HL-60 (cell line): Measurements from ENCODE around the gene KLHL28.

Experiments
- DNase-seq, 2 experiments: peaks; one replicate each; pipeline ENCODE4 v3.0.0-alpha.2; 2010 to 2020; ENCODE audit warnings: low read depth in 1 of 2, low spot score in 1 of 2
- H3K27ac ChIP-seq: fragments of 250-450 bp; sonication (Bioruptor Pico); replicated peaks from 2 replicates; pipeline ENCODE4 v1.5.1; 2020; ENCODE audit warnings: mild to moderate bottlenecking, moderate library complexity
- H3K27me3 ChIP-seq: fragments of 250-450 bp; sonication (Bioruptor Pico); 2 replicates; pipeline ENCODE4 v1.5.1; 2021; ENCODE audit warnings: mild to moderate bottlenecking, moderate library complexity; ENCODE audit not compliant: insufficient read depth, poor library complexity, severe bottlenecking
- H3K4me3 ChIP-seq: replicated peaks from 2 replicates; pipeline ENCODE4 v1.5.1; 2011; ENCODE audit warnings: mild to moderate bottlenecking, control low read depth, low read length; ENCODE audit not compliant: insufficient read depth
- GABPA ChIP-seq: IDR thresholded peaks from 2 replicates; pipeline ENCODE4 v1.6.1; 2012; ENCODE audit warnings: low read depth
- POLR2AphosphoS5 ChIP-seq: IDR thresholded peaks from 2 replicates; pipeline ENCODE4 v1.6.1; 2012; ENCODE audit warnings: low read depth
- SPI1 ChIP-seq: IDR thresholded peaks from 2 replicates; pipeline ENCODE4 v1.6.1; 2012; ENCODE audit warnings: low read depth, mild to moderate bottlenecking, borderline replicate concordance
- TF ChIP-seq, protein P1 (sequence below): IDR thresholded peaks from one replicate; pipeline ENCODE4 v1.5.1; 2011; ENCODE audit warnings: low read length, control low read depth, inconsistent platforms; ENCODE audit not compliant: insufficient read depth
- TF ChIP-seq, protein P2 (sequence below): IDR thresholded peaks from 2 replicates; pipeline ENCODE4 v1.6.1; 2012; ENCODE audit warnings: low read depth; ENCODE audit not compliant: insufficient replicate concordance

Gene KLHL28

DNA sequence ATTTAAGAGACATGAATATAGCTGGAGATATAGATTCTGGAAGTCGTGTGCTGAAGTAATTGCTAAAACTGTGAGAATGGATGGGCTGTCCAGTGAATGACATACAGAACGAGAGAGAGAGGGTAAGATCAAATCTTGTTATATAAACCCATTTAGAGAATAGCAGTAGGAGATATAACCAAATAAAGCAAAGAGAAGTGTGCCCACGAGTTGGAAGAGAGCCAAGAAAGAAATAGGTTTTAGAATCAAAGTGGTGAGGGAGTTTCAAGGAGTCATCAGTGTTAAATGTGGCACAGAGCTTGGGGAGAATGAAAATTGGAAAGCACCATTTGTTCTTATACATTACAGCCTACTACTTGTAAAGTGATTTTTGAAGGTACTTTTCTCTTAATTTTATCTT lies 19.5 kb upstream of the KLHL28 start:
- TF ChIP-seq, protein P1, sequence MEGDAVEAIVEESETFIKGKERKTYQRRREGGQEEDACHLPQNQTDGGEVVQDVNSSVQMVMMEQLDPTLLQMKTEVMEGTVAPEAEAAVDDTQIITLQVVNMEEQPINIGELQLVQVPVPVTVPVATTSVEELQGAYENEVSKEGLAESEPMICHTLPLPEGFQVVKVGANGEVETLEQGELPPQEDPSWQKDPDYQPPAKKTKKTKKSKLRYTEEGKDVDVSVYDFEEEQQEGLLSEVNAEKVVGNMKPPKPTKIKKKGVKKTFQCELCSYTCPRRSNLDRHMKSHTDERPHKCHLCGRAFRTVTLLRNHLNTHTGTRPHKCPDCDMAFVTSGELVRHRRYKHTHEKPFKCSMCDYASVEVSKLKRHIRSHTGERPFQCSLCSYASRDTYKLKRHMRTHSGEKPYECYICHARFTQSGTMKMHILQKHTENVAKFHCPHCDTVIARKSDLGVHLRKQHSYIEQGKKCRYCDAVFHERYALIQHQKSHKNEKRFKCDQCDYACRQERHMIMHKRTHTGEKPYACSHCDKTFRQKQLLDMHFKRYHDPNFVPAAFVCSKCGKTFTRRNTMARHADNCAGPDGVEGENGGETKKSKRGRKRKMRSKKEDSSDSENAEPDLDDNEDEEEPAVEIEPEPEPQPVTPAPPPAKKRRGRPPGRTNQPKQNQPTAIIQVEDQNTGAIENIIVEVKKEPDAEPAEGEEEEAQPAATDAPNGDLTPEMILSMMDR: no peak
- TF ChIP-seq, protein P2, sequence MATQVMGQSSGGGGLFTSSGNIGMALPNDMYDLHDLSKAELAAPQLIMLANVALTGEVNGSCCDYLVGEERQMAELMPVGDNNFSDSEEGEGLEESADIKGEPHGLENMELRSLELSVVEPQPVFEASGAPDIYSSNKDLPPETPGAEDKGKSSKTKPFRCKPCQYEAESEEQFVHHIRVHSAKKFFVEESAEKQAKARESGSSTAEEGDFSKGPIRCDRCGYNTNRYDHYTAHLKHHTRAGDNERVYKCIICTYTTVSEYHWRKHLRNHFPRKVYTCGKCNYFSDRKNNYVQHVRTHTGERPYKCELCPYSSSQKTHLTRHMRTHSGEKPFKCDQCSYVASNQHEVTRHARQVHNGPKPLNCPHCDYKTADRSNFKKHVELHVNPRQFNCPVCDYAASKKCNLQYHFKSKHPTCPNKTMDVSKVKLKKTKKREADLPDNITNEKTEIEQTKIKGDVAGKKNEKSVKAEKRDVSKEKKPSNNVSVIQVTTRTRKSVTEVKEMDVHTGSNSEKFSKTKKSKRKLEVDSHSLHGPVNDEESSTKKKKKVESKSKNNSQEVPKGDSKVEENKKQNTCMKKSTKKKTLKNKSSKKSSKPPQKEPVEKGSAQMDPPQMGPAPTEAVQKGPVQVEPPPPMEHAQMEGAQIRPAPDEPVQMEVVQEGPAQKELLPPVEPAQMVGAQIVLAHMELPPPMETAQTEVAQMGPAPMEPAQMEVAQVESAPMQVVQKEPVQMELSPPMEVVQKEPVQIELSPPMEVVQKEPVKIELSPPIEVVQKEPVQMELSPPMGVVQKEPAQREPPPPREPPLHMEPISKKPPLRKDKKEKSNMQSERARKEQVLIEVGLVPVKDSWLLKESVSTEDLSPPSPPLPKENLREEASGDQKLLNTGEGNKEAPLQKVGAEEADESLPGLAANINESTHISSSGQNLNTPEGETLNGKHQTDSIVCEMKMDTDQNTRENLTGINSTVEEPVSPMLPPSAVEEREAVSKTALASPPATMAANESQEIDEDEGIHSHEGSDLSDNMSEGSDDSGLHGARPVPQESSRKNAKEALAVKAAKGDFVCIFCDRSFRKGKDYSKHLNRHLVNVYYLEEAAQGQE: no peak
- TF ChIP-seq GABPA (no peak), POLR2AphosphoS5 (no peak), SPI1 (no peak)
- H3K27ac ChIP-seq: no peak overlapping the region
- no peak for DNase-seq
- H3K4me3 ChIP-seq: no peak overlapping the region
- no peaks in the 10 kb centered on the region for H3K27me3 ChIP-seq

DNA sequence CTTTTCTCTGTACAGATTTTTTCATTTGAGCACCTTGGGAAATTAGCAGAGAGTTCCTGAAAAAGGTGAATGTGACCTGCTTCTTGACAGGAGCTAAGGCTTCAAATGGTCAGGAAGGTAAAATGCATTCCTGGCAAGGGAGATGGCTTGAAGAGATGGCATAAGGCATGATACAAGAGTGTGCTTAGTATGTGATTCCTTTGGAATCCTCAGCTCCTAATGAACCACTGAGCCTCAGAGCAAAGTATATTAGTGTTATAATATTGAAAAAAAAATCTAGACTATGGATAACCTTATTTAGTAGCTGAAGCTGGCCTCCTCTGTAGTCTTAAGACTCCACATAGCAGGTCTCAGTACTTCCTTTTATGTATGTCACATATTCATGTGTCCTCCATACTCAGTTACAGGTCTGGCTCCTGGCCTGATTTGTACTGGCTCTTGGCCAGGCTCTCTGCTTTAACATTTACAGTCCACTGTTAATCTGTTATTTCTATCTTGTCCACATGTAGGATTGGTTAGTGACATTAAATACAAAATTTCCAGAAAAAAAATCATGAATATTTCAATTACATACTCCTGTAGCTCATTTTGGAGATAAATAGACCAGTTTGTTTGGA lies 18.1 kb upstream of the KLHL28 start:
- Histone ChIP-seq H3K27me3 (no peaks in the 10 kb centered on the region), H3K4me3 (no peak overlapping the region), H3K27ac (no peak overlapping the region)
- no peak for DNase-seq
- TF ChIP-seq, protein P2: no peak
- no peak for TF ChIP-seq SPI1
- no peak for TF ChIP-seq POLR2AphosphoS5
- TF ChIP-seq, protein P1: no peak
- no peak for TF ChIP-seq GABPA

DNA sequence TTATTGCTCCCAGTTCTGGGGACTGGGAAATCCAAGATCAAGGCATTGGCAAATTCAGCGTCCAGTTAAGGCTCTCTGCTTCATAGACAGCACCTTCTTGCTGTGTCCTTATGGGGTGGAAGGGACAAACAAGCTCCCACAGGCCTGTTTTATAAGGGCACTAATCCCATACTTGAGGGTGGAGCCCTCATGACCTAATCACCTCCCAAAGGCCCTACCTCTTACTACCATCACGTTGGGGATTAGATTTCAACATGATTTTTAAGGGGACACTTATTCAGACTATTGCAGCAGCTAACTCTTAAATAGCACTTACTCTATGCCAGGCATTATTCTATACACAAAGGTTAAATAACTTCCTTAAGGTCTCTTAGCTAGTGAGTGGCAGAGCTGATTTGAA lies 17.5 kb upstream of the KLHL28 start:
- TF ChIP-seq, protein P1: no peak
- TF ChIP-seq SPI1 (no peak), GABPA (no peak), POLR2AphosphoS5 (no peak)
- TF ChIP-seq, protein P2: no peak
- no peak overlapping the region for H3K27ac ChIP-seq

More for the DNA sequence above, 17.5 kb upstream of the KLHL28 start:
- Histone ChIP-seq H3K4me3 (no peak overlapping the region), H3K27me3 (no peaks in the 10 kb centered on the region)
- DNase-seq: no peak
